BJ (cell line): Measurements from ENCODE around the gene ZNF277. TPM values are rescaled to one million over a fixed set of nuclear protein-coding genes. Genes with fewer than 3 reads are reported as not detected.
"Not testable (repeated sequence)": the region's sequence is repeated elsewhere in the genome, so short reads cannot be mapped to it uniquely, and the experiment has no call there.

Source experiments
- CTCF ChIA-PET: fragments of 350-600 bp; formaldehyde crosslinking; extraction: SDS; loops from one replicate; lab custom pipeline; 2021; ENCODE audit warnings: antibody characterized with exemption, inconsistent platforms; lab: Yijun Ruan, JAX
- POLR2A ChIA-PET: fragments of 300-600 bp; sonication (Branson Sonifier 250); formaldehyde crosslinking; extraction: SDS; loops from one replicate; lab custom pipeline; 2021; ENCODE audit warnings: antibody characterized with exemption; lab: Charles Lee
- DNase-seq: peaks from one replicate; pipeline ENCODE4 v3.0.0-alpha.2; 2011; ENCODE audit warnings: low read depth
- H3K27me3 ChIP-seq: 2 replicates; pipeline ENCODE4 v1.6.0; 2011; ENCODE audit warnings: low read length; ENCODE audit not compliant: control insufficient read depth, insufficient read depth
- H3K36me3 ChIP-seq: 2 replicates; pipeline ENCODE4 v1.5.1; 2011; ENCODE audit warnings: low read length; ENCODE audit not compliant: control insufficient read depth, insufficient read depth
- H3K4me3 ChIP-seq: 2 replicates; pipeline ENCODE4 v1.5.1; 2011; ENCODE audit warnings: low read depth, mild to moderate bottlenecking, control low read depth, low read length
- CTCF ChIP-seq: IDR thresholded peaks from 2 replicates; pipeline ENCODE4 v1.5.1; 2011; ENCODE audit warnings: low read depth, mild to moderate bottlenecking, control low read depth, inconsistent platforms, low read length, moderate library complexity; ENCODE audit not compliant: insufficient read depth
- polyA plus RNA-seq: library from polyadenylated mRNA; depleted of rRNA; stranded (reverse); fragments of >200 nt; gene quantifications from 2 replicates; pipeline ENCODE4 v1.2.3, GENCODE V29; 2011; rRNA removed

ZNF277 gene
- polyA plus RNA-seq, 1 experiment = 10.0 TPM

GRCh38 chr7:112390167-112390566 lies 183.7 kb downstream of the ZNF277 start:
- no peak overlapping the region for H3K4me3 ChIP-seq
- CTCF ChIA-PET = no interaction called here
- H3K27me3 ChIP-seq = peaks cover 1% of the 10 kb centered on the region; the same call in 1 of the 2 replicates
- DNase-seq = no peak
- POLR2A ChIA-PET = no interaction called here
- TF ChIP-seq CTCF = no peak
- no peaks in the 10 kb centered on the region for H3K36me3 ChIP-seq

GRCh38 chr7:112391079-112391821 lies 184.8 kb downstream of the ZNF277 start:
- POLR2A ChIA-PET = interaction anchor here (0.6 kb wide), 1 partner anchor 243 kb away, joined by 3 read pairs; no protein-coding TSS in a partner anchor
- H3K27me3 ChIP-seq, CTCF ChIA-PET, H3K36me3 ChIP-seq, DNase-seq: not testable (repeated sequence)
- H3K4me3 ChIP-seq = peak overlapping the region; percentile 52

GRCh38 chr7:112391841-112392286 lies 185.4 kb downstream of the ZNF277 start:
- POLR2A ChIA-PET, H3K36me3 ChIP-seq, DNase-seq, H3K27me3 ChIP-seq, CTCF ChIA-PET: not testable (repeated sequence)
- peak overlapping the region; percentile 52 for H3K4me3 ChIP-seq

Other genes with a start within 250 kb of the ZNF277 start
- gene DOCK4, start 296 bp upstream of the ZNF277 start, polyA plus RNA-seq = 0.15 and 0.25 TPM in 2 replicates
- 24.2 and 39.6 TPM in 2 replicates for gene IFRD1, start 243.8 kb downstream of the ZNF277 start, polyA plus RNA-seq